Keratinocyte (primary cell): Measurements from ENCODE around the gene SERTAD2. TPM values are rescaled to one million over a fixed set of nuclear protein-coding genes. Genes with fewer than 3 reads are reported as not detected.

ENCODE experiments used
- DNase-seq: peaks from one replicate; pipeline ENCODE4 v3.0.0-alpha.2; 2011; ENCODE audit warnings: low read depth, missing footprints, low spot score
- FAIRE-seq: peaks from 2 replicates; lab custom pipeline; 2011; peaks lifted over from hg19 to GRCh38; lab: Jason Lieb, UNC
- H2AFZ ChIP-seq: 2 replicates; pipeline ENCODE4 v1.6.0; 2012; ENCODE audit warnings: low read length, control low read depth, inconsistent platforms; ENCODE audit not compliant: control insufficient read depth
- H3K27ac ChIP-seq: 2 replicates; pipeline ENCODE4 v1.5.1; 2011; ENCODE audit warnings: low read length; ENCODE audit not compliant: control insufficient read depth, insufficient read depth
- H3K27me3 ChIP-seq: 3 replicates; pipeline ENCODE4 v1.6.0; 2011; ENCODE audit warnings: low read length; ENCODE audit not compliant: control insufficient read depth, insufficient read depth; ENCODE audit errors: extremely low read depth
- H3K36me3 ChIP-seq, 2 experiments: 2 replicates in 1 of 2; 3 replicates in 1 of 2; pipeline ENCODE4 v1.5.1; 2011; ENCODE audit warnings: low read length in 2 of 2, mild to moderate bottlenecking in 1 of 2; ENCODE audit not compliant: control insufficient read depth in 2 of 2, insufficient read depth in 2 of 2; ENCODE audit errors: extremely low read depth in 1 of 2
- H3K4me1 ChIP-seq: 3 replicates; pipeline ENCODE4 v1.5.1; 2011; ENCODE audit warnings: low read length; ENCODE audit not compliant: control insufficient read depth, insufficient read depth; ENCODE audit errors: extremely low read depth
- H3K4me2 ChIP-seq: 3 replicates; pipeline ENCODE4 v1.6.0; 2011; ENCODE audit warnings: low read depth, low read length; ENCODE audit not compliant: control insufficient read depth, insufficient read depth; ENCODE audit errors: extremely low read depth
- H3K4me3 ChIP-seq, 3 experiments: fragments of 200-600 bp in 1 of 3; sonication (generic) in 1 of 3; 2 replicates in 2 of 3; 3 replicates in 1 of 3; pipeline ENCODE4 v1.5.1; 2011 to 2016; ENCODE audit warnings: low read length in 3 of 3, mild to moderate bottlenecking in 3 of 3, control low read depth in 2 of 3, inconsistent platforms in 1 of 3, low read depth in 1 of 3, mixed read lengths in 1 of 3, mixed run types in 1 of 3, moderate library complexity in 1 of 3; ENCODE audit not compliant: control insufficient read depth in 2 of 3, insufficient read depth in 2 of 3; ENCODE audit errors: extremely low read depth in 1 of 3
- H3K79me2 ChIP-seq: 2 replicates; pipeline ENCODE4 v1.6.0; 2012; ENCODE audit warnings: low read length; ENCODE audit not compliant: control insufficient read depth, insufficient read depth
- H3K9ac ChIP-seq: 3 replicates; pipeline ENCODE4 v1.6.0; 2011; ENCODE audit warnings: low read length; ENCODE audit not compliant: control insufficient read depth, insufficient read depth; ENCODE audit errors: extremely low read depth
- H3K9me1 ChIP-seq: 3 replicates; pipeline ENCODE4 v1.6.0; 2011; ENCODE audit warnings: low read length; ENCODE audit not compliant: control insufficient read depth, insufficient read depth; ENCODE audit errors: extremely low read depth
- H3K9me3 ChIP-seq: 2 replicates; pipeline ENCODE4 v1.5.1; 2012; ENCODE audit warnings: low read depth, low read length; ENCODE audit not compliant: control insufficient read depth
- H4K20me1 ChIP-seq: 3 replicates; pipeline ENCODE4 v1.6.0; 2011; ENCODE audit warnings: low read length; ENCODE audit not compliant: control insufficient read depth, insufficient read depth; ENCODE audit errors: extremely low read depth
- EZH2 ChIP-seq: IDR thresholded peaks from one replicate; pipeline ENCODE4 v1.6.1; 2012; ENCODE audit warnings: inconsistent platforms, mild to moderate bottlenecking, low read length, moderate library complexity
- dilution Hi-C: fragments of 300-500 bp; cut with MboI; formaldehyde crosslinking; loops from one replicate; pipeline ENCODE4 v1.7.0; 2020; ENCODE audit warnings: low sequenced_read_pairs; ENCODE audit not compliant: extremely low pct_ligation_motif_present
- polyA plus RNA-seq, 5 experiments: library from polyadenylated mRNA; depleted of rRNA in 3 of 5; stranded (reverse) in 3 of 5; stranded (forward) in 1 of 5; unstranded in 1 of 5; fragments of >200 nt; gene quantifications; 1 replicate in 1 of 5; 2 replicates in 3 of 5; 3 replicates in 1 of 5; pipeline versions ENCODE4 v1.2.1 to v1.2.3, GENCODE V29; 2011 to 2012; ENCODE audit warnings: missing spikeins in 2 of 5, low read depth in 1 of 5, low replicate concordance in 1 of 5
- TF ChIP-seq, protein P1 (sequence below), 3 experiments: IDR thresholded peaks in 1 of 3; conservative IDR thresholded peaks in 1 of 3; optimal IDR thresholded peaks in 1 of 3; 2 replicates in 2 of 3; 3 replicates in 1 of 3; pipeline versions ENCODE3 to v1.5.1; 2011; ENCODE audit warnings: low read length in 3 of 3, mild to moderate bottlenecking in 3 of 3, moderate library complexity in 2 of 3, control low read depth in 1 of 3, inconsistent platforms in 1 of 3; ENCODE audit not compliant: insufficient read depth in 2 of 3; ENCODE audit errors: extremely low read depth in 1 of 3

SERTAD2 gene
- polyA plus RNA-seq, 1 donor (not counting 4 experiments of a cell fraction or from before 2014, with no cell fraction given) = 13.1 TPM

DNA sequence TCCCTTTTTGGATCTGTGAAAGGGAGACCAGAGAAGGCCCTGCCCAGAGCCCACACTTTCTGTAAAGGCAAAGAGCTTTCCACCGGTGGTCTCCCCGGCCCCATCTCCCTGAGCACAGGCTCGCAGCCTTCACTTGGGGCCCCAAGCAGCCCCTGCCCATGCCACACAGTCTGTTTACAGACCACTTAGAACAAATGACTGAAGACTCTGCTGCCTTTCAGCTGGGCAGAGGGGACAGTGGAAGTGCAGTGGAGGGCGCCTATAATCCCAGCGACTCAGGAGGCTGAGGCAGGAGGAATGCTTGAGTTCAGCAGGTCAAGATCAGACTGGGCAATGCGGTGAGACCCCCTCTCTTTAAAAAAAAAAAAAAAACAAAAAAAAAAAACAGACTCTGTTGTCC is 28.9 kb downstream of the SERTAD2 start:
- peaks cover 12% of the 10 kb centered on the region for H3K4me1 ChIP-seq

GRCh38 chr2:64624108-64624610 is 29.6 kb downstream of the SERTAD2 start:
- TF ChIP-seq, protein P1, sequence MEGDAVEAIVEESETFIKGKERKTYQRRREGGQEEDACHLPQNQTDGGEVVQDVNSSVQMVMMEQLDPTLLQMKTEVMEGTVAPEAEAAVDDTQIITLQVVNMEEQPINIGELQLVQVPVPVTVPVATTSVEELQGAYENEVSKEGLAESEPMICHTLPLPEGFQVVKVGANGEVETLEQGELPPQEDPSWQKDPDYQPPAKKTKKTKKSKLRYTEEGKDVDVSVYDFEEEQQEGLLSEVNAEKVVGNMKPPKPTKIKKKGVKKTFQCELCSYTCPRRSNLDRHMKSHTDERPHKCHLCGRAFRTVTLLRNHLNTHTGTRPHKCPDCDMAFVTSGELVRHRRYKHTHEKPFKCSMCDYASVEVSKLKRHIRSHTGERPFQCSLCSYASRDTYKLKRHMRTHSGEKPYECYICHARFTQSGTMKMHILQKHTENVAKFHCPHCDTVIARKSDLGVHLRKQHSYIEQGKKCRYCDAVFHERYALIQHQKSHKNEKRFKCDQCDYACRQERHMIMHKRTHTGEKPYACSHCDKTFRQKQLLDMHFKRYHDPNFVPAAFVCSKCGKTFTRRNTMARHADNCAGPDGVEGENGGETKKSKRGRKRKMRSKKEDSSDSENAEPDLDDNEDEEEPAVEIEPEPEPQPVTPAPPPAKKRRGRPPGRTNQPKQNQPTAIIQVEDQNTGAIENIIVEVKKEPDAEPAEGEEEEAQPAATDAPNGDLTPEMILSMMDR (optimal IDR thresholded peaks at IDR 0.05 in 1 of 3, IDR thresholded peaks at IDR 0.05 in 1 of 3, conservative IDR thresholded peaks at IDR 0.05 in 1 of 3; ENCODE audit: extremely low read depth in 1 of 3, insufficient read depth in 2 of 3, low read length in 3 of 3) = no peak
- no peak for TF ChIP-seq EZH2
- FAIRE-seq (no peak), DNase-seq (no peak)
- no peaks in the 10 kb centered on the region for H4K20me1 ChIP-seq
- no peak overlapping the region for H3K27ac ChIP-seq
- dilution Hi-C loops = no loop called here
- H3K9me3 ChIP-seq = no peaks in the 10 kb centered on the region
- peaks cover 5% of the 10 kb centered on the region for H3K4me1 ChIP-seq
- H3K27me3 ChIP-seq = no peaks in the 10 kb centered on the region
- no peaks in the 10 kb centered on the region for H3K9me1 ChIP-seq
- H3K9ac ChIP-seq = no peak overlapping the region
- no peak overlapping the region for H3K4me3 ChIP-seq
- H3K4me2 ChIP-seq = no peak overlapping the region
- no peaks in the 10 kb centered on the region for H3K79me2 ChIP-seq
- no peaks in the 10 kb centered on the region for H3K36me3 ChIP-seq
- H2AFZ ChIP-seq = no peak overlapping the region

More for the DNA sequence above, 28.9 kb downstream of the SERTAD2 start:
- no peak for TF ChIP-seq EZH2
- TF ChIP-seq, protein P1 (optimal IDR thresholded peaks at IDR 0.05 in 1 of 3, IDR thresholded peaks at IDR 0.05 in 1 of 3, conservative IDR thresholded peaks at IDR 0.05 in 1 of 3; ENCODE audit: extremely low read depth in 1 of 3, insufficient read depth in 2 of 3, low read length in 3 of 3) = no peak
- dilution Hi-C loops = no loop called here
- no peaks in the 10 kb centered on the region for H3K9me3 ChIP-seq
- H3K9ac ChIP-seq = no peak overlapping the region
- DNase-seq = no peak
- no peaks in the 10 kb centered on the region for H4K20me1 ChIP-seq
- no peaks in the 10 kb centered on the region for H3K79me2 ChIP-seq
- no peaks in the 10 kb centered on the region for H3K27me3 ChIP-seq
- no peak overlapping the region for H2AFZ ChIP-seq
- H3K9me1 ChIP-seq = no peaks in the 10 kb centered on the region
- no peak overlapping the region for H3K27ac ChIP-seq
- H3K4me2 ChIP-seq = no peak overlapping the region
- H3K36me3 ChIP-seq = no peaks in the 10 kb centered on the region
- FAIRE-seq = no peak
- H3K4me3 ChIP-seq = no peak overlapping the region
